ENCODE results near the gene STEAP1B.
"Not testable (repeated sequence)": the region's sequence is repeated elsewhere in the genome, so short reads cannot be mapped to it uniquely, and the experiment has no call there.

The STEAP1B gene

DNA sequence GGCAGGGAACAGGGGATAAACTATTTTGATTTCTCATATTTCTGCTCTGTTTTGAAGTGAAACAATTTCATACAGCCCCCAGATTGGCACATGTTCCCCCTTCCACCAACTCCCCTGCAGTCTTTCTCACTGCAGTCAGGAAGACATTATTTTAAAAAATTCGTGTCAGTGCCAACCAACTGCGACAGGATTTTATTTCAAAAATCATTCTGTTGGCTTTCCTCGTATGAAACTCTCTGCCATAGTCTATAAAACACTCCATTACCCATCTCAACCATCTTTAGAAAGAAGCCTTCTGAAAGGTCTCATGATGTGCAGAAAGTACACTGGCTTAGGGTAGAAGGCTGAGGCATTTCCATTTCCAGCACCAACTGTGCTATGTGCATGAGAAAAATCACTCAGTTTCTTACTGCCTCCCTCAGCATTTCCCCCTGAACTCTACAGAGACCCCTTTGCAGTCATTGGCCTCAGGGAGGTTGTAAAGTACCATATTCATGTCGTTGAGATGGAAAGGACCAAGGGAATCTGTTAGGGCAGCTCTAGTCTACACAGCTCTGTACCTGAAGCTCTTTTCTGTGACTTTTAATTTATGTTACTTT, 46.9 kb downstream of the STEAP1B start:
- DNase-seq (ENCODE audit: low spot score), result no peak
- in situ Hi-C loops (cut with MboI; ENCODE audit: low pct_unique_long_range_greater_than_20kb, low sequenced_read_pairs, unreplicated experiment), result no loop called here
- TF ChIP-seq, protein P1, sequence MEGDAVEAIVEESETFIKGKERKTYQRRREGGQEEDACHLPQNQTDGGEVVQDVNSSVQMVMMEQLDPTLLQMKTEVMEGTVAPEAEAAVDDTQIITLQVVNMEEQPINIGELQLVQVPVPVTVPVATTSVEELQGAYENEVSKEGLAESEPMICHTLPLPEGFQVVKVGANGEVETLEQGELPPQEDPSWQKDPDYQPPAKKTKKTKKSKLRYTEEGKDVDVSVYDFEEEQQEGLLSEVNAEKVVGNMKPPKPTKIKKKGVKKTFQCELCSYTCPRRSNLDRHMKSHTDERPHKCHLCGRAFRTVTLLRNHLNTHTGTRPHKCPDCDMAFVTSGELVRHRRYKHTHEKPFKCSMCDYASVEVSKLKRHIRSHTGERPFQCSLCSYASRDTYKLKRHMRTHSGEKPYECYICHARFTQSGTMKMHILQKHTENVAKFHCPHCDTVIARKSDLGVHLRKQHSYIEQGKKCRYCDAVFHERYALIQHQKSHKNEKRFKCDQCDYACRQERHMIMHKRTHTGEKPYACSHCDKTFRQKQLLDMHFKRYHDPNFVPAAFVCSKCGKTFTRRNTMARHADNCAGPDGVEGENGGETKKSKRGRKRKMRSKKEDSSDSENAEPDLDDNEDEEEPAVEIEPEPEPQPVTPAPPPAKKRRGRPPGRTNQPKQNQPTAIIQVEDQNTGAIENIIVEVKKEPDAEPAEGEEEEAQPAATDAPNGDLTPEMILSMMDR (IDR thresholded peaks at IDR 0.05; ENCODE audit: extremely low read depth, insufficient read depth, missing control alignments), result no peak

GRCh38 chr7:22452142-22452959, 47.6 kb downstream of the STEAP1B start:
- TF ChIP-seq, protein P1 (IDR thresholded peaks at IDR 0.05; ENCODE audit: extremely low read depth, insufficient read depth, missing control alignments), result peak; percentile 72
- in situ Hi-C loops (cut with MboI; ENCODE audit: low pct_unique_long_range_greater_than_20kb, low sequenced_read_pairs, unreplicated experiment), result no loop called here
- peak; percentile 54 for DNase-seq (ENCODE audit: low spot score)

DNA sequence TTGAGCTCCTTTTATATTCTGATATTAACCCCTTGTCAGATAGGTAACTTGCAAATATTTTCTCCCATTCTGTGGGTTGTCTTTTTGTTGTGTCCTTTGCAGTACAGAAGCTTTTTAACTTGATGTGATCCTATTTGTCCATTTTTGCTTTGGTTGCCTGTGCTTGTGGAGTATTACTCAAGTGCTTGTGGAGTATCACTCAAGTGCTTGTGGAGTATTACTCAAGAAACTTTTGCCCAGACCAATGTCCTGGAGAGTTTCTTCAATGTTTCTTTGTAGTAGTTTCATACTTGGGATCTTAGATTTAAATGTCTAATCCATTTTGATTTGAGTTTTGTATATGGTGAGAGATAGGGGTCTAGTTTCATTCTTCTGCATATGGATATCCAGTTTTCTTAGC, 50.0 kb downstream of the STEAP1B start:
- DNase-seq (ENCODE audit: low spot score); in situ Hi-C loops (cut with MboI; ENCODE audit: low pct_unique_long_range_greater_than_20kb, low sequenced_read_pairs, unreplicated experiment): not testable (repeated sequence)

DNA sequence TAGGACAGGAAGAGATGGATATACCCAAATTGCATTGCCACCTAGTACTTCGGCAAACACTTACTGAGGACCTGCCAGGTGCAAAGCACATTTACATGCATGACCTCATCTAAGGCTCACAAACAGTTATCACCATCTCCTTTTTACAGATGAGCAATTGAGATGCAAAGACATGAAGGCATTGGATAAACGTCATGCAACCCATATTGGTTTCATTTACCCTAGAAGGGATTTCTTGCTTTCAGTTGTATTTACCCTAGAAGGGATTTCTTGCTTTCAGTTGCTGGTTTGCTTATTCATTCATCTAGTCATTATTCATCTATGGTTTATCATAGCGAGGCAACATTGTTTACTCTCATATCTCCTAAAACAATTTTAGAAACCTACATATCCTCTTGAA, 52.2 kb downstream of the STEAP1B start:
- DNase-seq (ENCODE audit: low spot score), result peak; percentile 68
- TF ChIP-seq, protein P1 (IDR thresholded peaks at IDR 0.05; ENCODE audit: extremely low read depth, insufficient read depth, missing control alignments), result no peak
- in situ Hi-C loops (cut with MboI; ENCODE audit: low pct_unique_long_range_greater_than_20kb, low sequenced_read_pairs, unreplicated experiment), result no loop called here

GRCh38 chr7:22447008-22447407, 53.0 kb downstream of the STEAP1B start:
- in situ Hi-C loops (cut with MboI; ENCODE audit: low pct_unique_long_range_greater_than_20kb, low sequenced_read_pairs, unreplicated experiment), result no loop called here
- TF ChIP-seq, protein P1 (IDR thresholded peaks at IDR 0.05; ENCODE audit: extremely low read depth, insufficient read depth, missing control alignments), result no peak
- peak; percentile 29 for DNase-seq (ENCODE audit: low spot score)

GRCh38 chr7:22445853-22446252, 54.1 kb downstream of the STEAP1B start:
- DNase-seq (ENCODE audit: low spot score), result no peak
- TF ChIP-seq, protein P1 (IDR thresholded peaks at IDR 0.05; ENCODE audit: extremely low read depth, insufficient read depth, missing control alignments), result no peak
- in situ Hi-C loops (cut with MboI; ENCODE audit: low pct_unique_long_range_greater_than_20kb, low sequenced_read_pairs, unreplicated experiment), result no loop called here

GRCh38 chr7:22445140-22445743, 54.7 kb downstream of the STEAP1B start:
- DNase-seq (ENCODE audit: low spot score), result no peak
- in situ Hi-C loops (cut with MboI; ENCODE audit: low pct_unique_long_range_greater_than_20kb, low sequenced_read_pairs, unreplicated experiment), result no loop called here
- TF ChIP-seq, protein P1 (IDR thresholded peaks at IDR 0.05; ENCODE audit: extremely low read depth, insufficient read depth, missing control alignments), result no peak

Measured in GM13977 (cell line).